Endothelial cell (in vitro differentiated cells): ENCODE measurements around the gene STK11. TPM values are rescaled to one million over a fixed set of nuclear protein-coding genes. Genes with fewer than 3 reads are reported as not detected.

ENCODE experiments used
- DNase-seq: peaks from one replicate; pipeline ENCODE4 v3.0.0; 2021; ENCODE audit warnings: low spot score
- H3K27ac Mint-ChIP-seq: one replicate; pipeline ENCODE4 v1.8.0; 2021; ENCODE audit warnings: mixed read lengths, inconsistent platforms; ENCODE audit not compliant: unreplicated experiment
- H3K27me3 Mint-ChIP-seq: one replicate; pipeline ENCODE4 v1.8.0; 2021; ENCODE audit warnings: mild to moderate bottlenecking, moderate library complexity, mixed read lengths, inconsistent platforms; ENCODE audit not compliant: unreplicated experiment
- H3K36me3 Mint-ChIP-seq: one replicate; pipeline ENCODE4 v1.8.0; 2021; ENCODE audit warnings: mild to moderate bottlenecking, low read depth, mixed read lengths, inconsistent platforms; ENCODE audit not compliant: unreplicated experiment
- H3K4me1 Mint-ChIP-seq: one replicate; pipeline ENCODE4 v1.8.0; 2021; ENCODE audit warnings: mild to moderate bottlenecking, mixed read lengths, inconsistent platforms; ENCODE audit not compliant: unreplicated experiment
- H3K4me3 Mint-ChIP-seq: one replicate; pipeline ENCODE4 v1.8.0; 2021; ENCODE audit warnings: mild to moderate bottlenecking, mixed read lengths, inconsistent platforms; ENCODE audit not compliant: unreplicated experiment
- H3K9me3 Mint-ChIP-seq: one replicate; pipeline ENCODE4 v1.8.0; 2021; ENCODE audit warnings: mixed read lengths, inconsistent platforms; ENCODE audit not compliant: unreplicated experiment
- total RNA-seq: library from RNA; stranded (reverse); fragmentation: NEBNext Ultra II Directional; extraction: Animal tissue kit (Norgen Biotek cat#: 25700); gene quantifications from one replicate; pipeline ENCODE4 v1.2.1, GENCODE V29; 2021; ENCODE audit not compliant: unreplicated experiment
- TF ChIP-seq, protein P1 (sequence below): fragments of 200-600 bp; sonication (generic); IDR thresholded peaks from one replicate; pipeline ENCODE4 v1.5.0; 2021; ENCODE audit warnings: antibody characterized with exemption; ENCODE audit not compliant: unreplicated experiment

STK11 gene
- total RNA-seq, 1 donor from 2014 or later: 63.9 TPM

DNA sequence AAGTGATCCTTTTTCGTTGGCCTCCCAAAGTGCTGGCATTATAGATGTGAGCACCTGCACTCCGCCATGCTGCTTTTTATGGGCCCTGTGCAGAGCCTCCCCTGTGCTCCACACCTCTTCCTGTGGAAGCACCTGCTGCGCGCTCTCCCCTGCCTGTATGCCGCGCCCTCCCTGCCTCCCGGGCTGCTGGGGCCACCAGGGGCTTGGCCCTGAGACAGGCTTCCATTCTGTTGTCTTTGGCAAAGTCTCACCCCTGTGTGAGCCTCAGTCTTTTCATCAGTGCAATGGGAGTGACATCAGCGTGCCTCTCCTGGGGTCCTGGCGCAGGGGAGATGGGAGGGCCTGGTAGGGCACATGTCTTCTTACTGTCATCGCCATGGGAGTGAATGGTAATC lies 71.0 kb downstream of the STK11 start:
- TF ChIP-seq, protein P1, sequence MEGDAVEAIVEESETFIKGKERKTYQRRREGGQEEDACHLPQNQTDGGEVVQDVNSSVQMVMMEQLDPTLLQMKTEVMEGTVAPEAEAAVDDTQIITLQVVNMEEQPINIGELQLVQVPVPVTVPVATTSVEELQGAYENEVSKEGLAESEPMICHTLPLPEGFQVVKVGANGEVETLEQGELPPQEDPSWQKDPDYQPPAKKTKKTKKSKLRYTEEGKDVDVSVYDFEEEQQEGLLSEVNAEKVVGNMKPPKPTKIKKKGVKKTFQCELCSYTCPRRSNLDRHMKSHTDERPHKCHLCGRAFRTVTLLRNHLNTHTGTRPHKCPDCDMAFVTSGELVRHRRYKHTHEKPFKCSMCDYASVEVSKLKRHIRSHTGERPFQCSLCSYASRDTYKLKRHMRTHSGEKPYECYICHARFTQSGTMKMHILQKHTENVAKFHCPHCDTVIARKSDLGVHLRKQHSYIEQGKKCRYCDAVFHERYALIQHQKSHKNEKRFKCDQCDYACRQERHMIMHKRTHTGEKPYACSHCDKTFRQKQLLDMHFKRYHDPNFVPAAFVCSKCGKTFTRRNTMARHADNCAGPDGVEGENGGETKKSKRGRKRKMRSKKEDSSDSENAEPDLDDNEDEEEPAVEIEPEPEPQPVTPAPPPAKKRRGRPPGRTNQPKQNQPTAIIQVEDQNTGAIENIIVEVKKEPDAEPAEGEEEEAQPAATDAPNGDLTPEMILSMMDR: no peak
- Mint-ChIP-seq H3K9me3 (no peaks in the 10 kb centered on the region), H3K4me3 (peak overlapping the region; percentile 80), H3K4me1 (peaks cover 15% of the 10 kb centered on the region), H3K36me3 (peaks cover 21% of the 10 kb centered on the region), H3K27me3 (peaks cover 19% of the 10 kb centered on the region), H3K27ac (no peak overlapping the region)
- DNase-seq: no peak

DNA sequence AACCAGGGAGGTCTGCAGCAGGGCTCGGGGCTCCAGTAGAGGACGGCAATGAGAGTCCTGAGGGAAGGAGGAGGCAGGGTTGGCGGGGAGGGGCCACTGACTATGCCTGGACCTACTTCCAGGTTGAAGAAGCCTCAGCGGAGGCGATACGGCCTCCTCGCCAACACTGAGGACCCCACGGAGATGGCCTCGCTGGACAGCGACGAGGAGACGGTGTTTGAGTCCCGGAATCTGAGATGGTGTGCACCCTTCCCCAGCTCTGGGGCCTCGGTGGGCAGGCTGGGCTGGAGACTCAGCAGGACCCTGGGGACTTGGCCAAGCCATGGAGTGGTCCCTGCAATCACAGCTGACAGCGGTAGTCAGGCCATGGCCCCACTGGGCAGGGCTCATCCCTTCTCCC lies 71.5 kb downstream of the STK11 start:
- H3K36me3 Mint-ChIP-seq: peaks cover 16% of the 10 kb centered on the region
- peaks cover 19% of the 10 kb centered on the region for H3K27me3 Mint-ChIP-seq
- H3K4me3 Mint-ChIP-seq: peak overlapping the region; percentile 80
- DNase-seq: no peak
- H3K9me3 Mint-ChIP-seq: no peaks in the 10 kb centered on the region
- H3K4me1 Mint-ChIP-seq: peaks cover 15% of the 10 kb centered on the region
- TF ChIP-seq, protein P1: no peak
- no peak overlapping the region for H3K27ac Mint-ChIP-seq

Other genes starting within 250 kb of the STK11 start
- gene WDR18, start 221.4 kb upstream of the STK11 start, total RNA-seq: 53.1 TPM
- gene GRIN3B, start 205.4 kb upstream of the STK11 start, total RNA-seq: 0.95 TPM
- gene TMEM259, start 184.7 kb upstream of the STK11 start, total RNA-seq: 182 TPM
- not detected for gene RNU6-2, start 184.3 kb upstream of the STK11 start, total RNA-seq
- gene CNN2, start 179.2 kb upstream of the STK11 start, total RNA-seq: 456 TPM
- 16.3 TPM for gene ABCA7, start 165.7 kb upstream of the STK11 start, total RNA-seq
- 2.4 TPM for gene ARHGAP45, start 138.6 kb upstream of the STK11 start, total RNA-seq
- 166 TPM for gene POLR2E, start 110.4 kb upstream of the STK11 start, total RNA-seq
- 330 TPM for gene GPX4, start 101.8 kb upstream of the STK11 start, total RNA-seq
- gene SBNO2, start 31.5 kb upstream of the STK11 start, total RNA-seq: 46.4 TPM
- gene CBARP, start 32.2 kb downstream of the STK11 start, total RNA-seq: 10.4 TPM
- gene ATP5F1D, start 36.0 kb downstream of the STK11 start, total RNA-seq: 175 TPM
- gene MIDN, start 42.8 kb downstream of the STK11 start, total RNA-seq: 204 TPM
- 315 TPM for gene CIRBP, start 63.6 kb downstream of the STK11 start, total RNA-seq
- gene FAM174C, start 69.8 kb downstream of the STK11 start, total RNA-seq: 22.7 TPM
- gene EFNA2, start 80.1 kb downstream of the STK11 start, total RNA-seq: 14.6 TPM
- gene NDUFS7, start 178.1 kb downstream of the STK11 start, total RNA-seq: 84.0 TPM
- gene GAMT, start 195.8 kb downstream of the STK11 start, total RNA-seq: 18.1 TPM
- gene DAZAP1, start 201.8 kb downstream of the STK11 start, total RNA-seq: 145 TPM
- gene RPS15, start 232.6 kb downstream of the STK11 start, total RNA-seq: 1,175 TPM
- gene APC2, start 244.3 kb downstream of the STK11 start, total RNA-seq: 1.9 TPM